GM12878 (cell line): ENCODE data around the gene SPATA16. TPM values are rescaled to one million over a fixed set of nuclear protein-coding genes. Genes with fewer than 3 reads are reported as not detected.

Experiments used
- ATAC-seq: fragments of 200-7000 bp; cut with Tn5 transposase; 3 replicates; pipeline ENCODE4 v1.9.1; 2020; ENCODE audit warnings: mild to moderate bottlenecking, moderate library complexity
- BruUV-seq: library from RNA; stranded (reverse); fragments of 400-500 nt; replicated peaks from 2 replicates; lab custom pipeline; 2021; lab: Mats Ljungman, UMichigan
- CTCF ChIA-PET: fragments of 300-600 bp; sonication (Branson Sonifier 250); formaldehyde crosslinking; extraction: SDS; loops from one replicate; lab custom pipeline; 2021; ENCODE audit warnings: inconsistent platforms; lab: Yijun Ruan, JAX
- POLR2A ChIA-PET: fragments of 350-600 bp; formaldehyde crosslinking; extraction: SDS; loops from one replicate; lab custom pipeline; 2021; ENCODE audit warnings: inconsistent platforms; lab: Charles Lee
- RAD21 ChIA-PET: fragments of 300-600 bp; sonication (Branson Sonifier 250); formaldehyde crosslinking; loops from one replicate; lab custom pipeline; 2023; ENCODE audit warnings: antibody characterized with exemption; ENCODE audit not compliant: unreplicated experiment; lab: Charles Lee
- SMC1A ChIA-PET: fragments of 300-600 bp; sonication (Branson Sonifier 250); formaldehyde crosslinking; loops from one replicate; lab custom pipeline; 2023; ENCODE audit not compliant: unreplicated experiment, uncharacterized antibody; lab: Charles Lee
- DNase-seq: peaks from one replicate; pipeline ENCODE4 v3.0.0-alpha.2; 2011; ENCODE audit warnings: low read depth, low spot score
- FAIRE-seq: peaks from 3 replicates; lab custom pipeline; 2011; peaks lifted over from hg19 to GRCh38; lab: Jason Lieb, UNC
- H2AFZ ChIP-seq: 2 replicates; pipeline ENCODE4 v1.6.0; 2011; ENCODE audit warnings: low read depth, low read length, control low read depth; ENCODE audit not compliant: control insufficient read depth
- H3K27ac ChIP-seq: 2 replicates; pipeline ENCODE4 v1.5.1; 2011; ENCODE audit warnings: control low read depth; ENCODE audit not compliant: control insufficient read depth, insufficient read depth
- H3K27me3 ChIP-seq, 2 experiments: replicated peaks in 1 of 2; 2 replicates each; pipeline versions ENCODE4 v1.6.0 to v1.6.1; 2011; ENCODE audit warnings: low read length in 1 of 2; ENCODE audit not compliant: control insufficient read depth in 2 of 2, insufficient read depth in 2 of 2
- H3K36me3 ChIP-seq, 2 experiments: 2 replicates each; pipeline ENCODE4 v1.5.1; 2011; ENCODE audit warnings: low read length in 1 of 2; ENCODE audit not compliant: control insufficient read depth in 2 of 2, insufficient read depth in 2 of 2
- H3K4me1 ChIP-seq: 2 replicates; pipeline ENCODE4 v1.6.1; 2011; ENCODE audit warnings: mild to moderate bottlenecking, low read length, moderate library complexity, mixed read lengths; ENCODE audit not compliant: control insufficient read depth, insufficient read depth
- H3K4me2 ChIP-seq: 2 replicates; pipeline ENCODE4 v1.6.0; 2011; ENCODE audit warnings: control low read depth; ENCODE audit not compliant: control insufficient read depth, insufficient read depth
- H3K4me3 ChIP-seq: fragments of 200-600 bp; sonication (generic); 2 replicates; pipeline ENCODE4 v1.5.1; 2016
- H3K79me2 ChIP-seq: 2 replicates; pipeline ENCODE4 v1.6.0; 2011; ENCODE audit warnings: low read length; ENCODE audit not compliant: control insufficient read depth, insufficient read depth
- H3K9ac ChIP-seq: 2 replicates; pipeline ENCODE4 v1.8.0; 2011; ENCODE audit warnings: low read length, control low read depth, mixed read lengths; ENCODE audit not compliant: control insufficient read depth, insufficient read depth
- H3K9me3 ChIP-seq: replicated peaks from 3 replicates; pipeline ENCODE4 v1.5.1; 2011; ENCODE audit warnings: mild to moderate bottlenecking, low read length; ENCODE audit not compliant: control insufficient read depth, insufficient read depth
- H4K20me1 ChIP-seq: 2 replicates; pipeline ENCODE4 v1.6.0; 2011; ENCODE audit not compliant: control insufficient read depth, insufficient read depth
- BHLHE40 ChIP-seq, 2 experiments: fragments of 450-650 bp in 1 of 2; IDR thresholded peaks; 2 replicates each; pipeline ENCODE4 v1.6.1; 2011 to 2017; ENCODE audit warnings: low read depth in 2 of 2, borderline replicate concordance in 1 of 2, improper control_type of control experiment in 1 of 2, low read length in 1 of 2, mild to moderate bottlenecking in 1 of 2
- BRCA1 ChIP-seq: IDR thresholded peaks from 2 replicates; pipeline ENCODE4 v1.6.1; 2011; ENCODE audit warnings: low read depth, low read length, improper control_type of control experiment
- CREB1 ChIP-seq: IDR thresholded peaks from 2 replicates; pipeline ENCODE4 v1.6.1; 2012; ENCODE audit warnings: low read depth, mild to moderate bottlenecking, inconsistent platforms
- CREM ChIP-seq: IDR thresholded peaks from 2 replicates; pipeline ENCODE4 v1.6.1; 2014; ENCODE audit warnings: antibody characterized with exemption, low read depth
- DPF2 ChIP-seq: fragments of 450-650 bp; IDR thresholded peaks from 2 replicates; pipeline ENCODE4 v1.6.1; 2017; ENCODE audit warnings: mild to moderate bottlenecking
- EP300 ChIP-seq, 2 experiments: fragments of 150-350 bp in 1 of 2; IDR thresholded peaks; 2 replicates each; pipeline ENCODE4 v1.6.1; 2011 to 2012; ENCODE audit warnings: low read depth in 2 of 2, low read length in 2 of 2, borderline replicate concordance in 1 of 2, improper control_type of control experiment in 1 of 2, inconsistent platforms in 1 of 2; ENCODE audit not compliant: control insufficient read depth in 1 of 2
- NBN ChIP-seq: fragments of 450-650 bp; IDR thresholded peaks from 2 replicates; pipeline ENCODE4 v1.6.1; 2016
- NFXL1 ChIP-seq: fragments of 450-650 bp; IDR thresholded peaks from 2 replicates; pipeline ENCODE4 v1.6.1; 2017; ENCODE audit warnings: antibody characterized with exemption, mild to moderate bottlenecking, borderline replicate concordance
- NRF1 ChIP-seq: conservative IDR thresholded peaks from 2 replicates; pipeline ENCODE4 v1.6.1; 2011; ENCODE audit warnings: mild to moderate bottlenecking, low read depth, low read length, improper control_type of control experiment
- POLR2AphosphoS5 ChIP-seq: IDR thresholded peaks from 2 replicates; pipeline ENCODE4 v1.6.1; 2011; ENCODE audit warnings: mild to moderate bottlenecking, low read length, inconsistent platforms
- SMAD5 ChIP-seq: IDR thresholded peaks from 2 replicates; pipeline ENCODE4 v1.6.1; 2016; ENCODE audit warnings: antibody characterized with exemption, low read depth
- ZNF207 ChIP-seq: fragments of 450-650 bp; IDR thresholded peaks from 2 replicates; pipeline ENCODE4 v1.6.1; 2014; ENCODE audit warnings: antibody characterized with exemption, mild to moderate bottlenecking, borderline replicate concordance
- WGBS: methylation state at CpG from one replicate; pipeline ENCODE4 v1.1.6; 2016; ENCODE audit warnings: low lambda C conversion rate; ENCODE audit not compliant: insufficient replicate concordance, insufficient coverage; ENCODE audit errors: missing lambda C conversion rate; 5-methylcytosine and 5-hydroxymethylcytosine counted together
- in situ Hi-C: fragments of 300-500 bp; cut with MboI; formaldehyde crosslinking; loops from 9 replicates; pipeline ENCODE4 v1.14.3; 2018; ENCODE audit warnings: mixed read lengths
- intact Hi-C: fragments of 100-400 bp; cut with micrococcal nuclease; formaldehyde crosslinking; loops from one replicate; pipeline ENCODE4 v1.14.2; 2022; ENCODE audit not compliant: unreplicated experiment
- polyA plus RNA-seq, 11 experiments: library from polyadenylated mRNA; depleted of rRNA in 4 of 11; unstranded in 6 of 11; stranded (reverse) in 5 of 11; fragments of >200 nt; fragmentation: Nextera tagmentation in 4 of 11; fragmentation: Illumina TruSeq in 1 of 11; extraction: Ambion mirVana in 4 of 11; extraction: Trizol in 1 of 11; gene quantifications; 1 replicate in 1 of 11; 2 replicates in 10 of 11; pipeline versions ENCODE4 v1.2.1 to v1.2.3, GENCODE V29; 2011 to 2016; ENCODE audit warnings: inconsistent platforms in 2 of 11, missing spikeins in 2 of 11, low read depth in 1 of 11
- total RNA-seq, 4 experiments: library from RNA; depleted of rRNA in 3 of 4; stranded (reverse); fragments of >200 nt in 3 of 4; fragmentation: Illumina TruSeq in 1 of 4; extraction: Trizol in 1 of 4; gene quantifications; 2 replicates each; pipeline versions ENCODE4 v1.2.1 to v1.2.3, GENCODE V29; 2013 to 2021
- TF ChIP-seq, protein P1 (sequence below): fragments of 450-650 bp; IDR thresholded peaks from 2 replicates; pipeline ENCODE4 v1.6.1; 2017; ENCODE audit warnings: mild to moderate bottlenecking, moderate library complexity

SPATA16 gene
- total and polyA plus RNA-seq, 10 of the 15 experiments (the other 5 are each of a cell fraction or from before 2014, with no cell fraction given) = 0.04 TPM; not detected in 9

DNA sequence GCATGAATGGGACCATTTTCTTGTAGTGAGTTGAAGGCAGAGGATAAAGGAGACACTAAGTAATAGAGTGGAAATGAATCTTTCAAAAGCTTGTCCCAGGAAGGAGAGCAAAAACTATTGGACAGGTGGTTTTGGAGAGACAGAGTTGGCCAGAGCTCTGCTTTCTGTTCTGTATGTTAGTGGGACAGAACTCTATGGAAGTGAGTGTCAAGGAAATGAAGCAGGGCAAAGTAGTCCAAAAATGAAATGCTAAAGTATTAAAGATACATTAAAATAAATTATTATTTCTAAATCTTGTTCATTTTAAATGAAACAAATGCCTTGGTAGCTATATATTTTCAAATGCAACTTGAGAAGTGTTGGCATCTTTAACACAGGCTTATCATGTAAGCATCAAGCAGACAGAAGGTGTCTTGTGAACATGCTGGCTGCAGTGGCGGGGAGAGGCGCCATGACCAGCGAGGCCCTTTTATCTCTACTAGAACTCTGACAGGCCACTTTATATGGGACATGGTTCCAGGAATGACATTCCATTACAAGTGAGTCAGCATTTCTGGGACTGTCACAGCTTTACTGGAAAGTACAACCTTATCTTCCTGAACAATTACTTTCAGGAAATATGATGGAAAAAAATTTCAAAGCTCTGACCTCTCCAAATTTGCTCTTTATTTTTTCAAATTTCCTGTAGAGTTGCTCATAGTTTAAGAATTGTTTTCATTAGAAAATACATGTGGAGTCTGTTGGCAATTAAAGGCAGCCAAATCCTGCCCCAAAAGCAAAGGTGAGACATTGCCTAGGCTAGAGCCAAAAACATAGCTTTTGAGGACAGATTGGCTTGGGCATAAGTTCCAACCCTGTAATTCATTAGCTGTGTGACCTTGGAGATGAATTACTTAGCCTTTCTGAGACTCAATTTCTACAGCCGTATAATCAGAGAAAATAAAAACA, 284.0 kb downstream of the SPATA16 start:
- RAD21 ChIA-PET = interaction anchor here (0.7 kb wide), 1 partner anchor 1347 kb away, joined by 3 read pairs; no protein-coding TSS in a partner anchor
- H3K79me2 ChIP-seq = no peaks in the 10 kb centered on the region
- H3K27me3 ChIP-seq = peaks cover 2 to 3% of the 10 kb centered on the region in 2 experiments; a peak in 3 of 4 replicates
- 56% methylated on average over 4 of the region's 4 CpGs for whole genome bisulfite sequencing
- no peak overlapping the region for H3K4me2 ChIP-seq
- ATAC-seq = no peak
- no peak overlapping the region for H3K4me3 ChIP-seq
- no peaks in the 10 kb centered on the region for H3K36me3 ChIP-seq
- no peaks in the 10 kb centered on the region for H4K20me1 ChIP-seq
- TF ChIP-seq ZNF207 (no peak), EP300 (IDR thresholded peaks at IDR 0.05; ENCODE audit: borderline replicate concordance in 1 of 2, control insufficient read depth in 1 of 2, low read depth in 2 of 2, low read length in 2 of 2) (no peak), CREM (no peak), NFXL1 (no peak), NBN (no peak), SMAD5 (no peak), CREB1 (no peak), DPF2 (no peak), BRCA1 (no peak), BHLHE40 (IDR thresholded peaks at IDR 0.05; ENCODE audit: borderline replicate concordance in 1 of 2, low read depth in 2 of 2, low read length in 1 of 2) (no peak), NRF1 (no peak), POLR2AphosphoS5 (no peak)
- TF ChIP-seq, protein P1, sequence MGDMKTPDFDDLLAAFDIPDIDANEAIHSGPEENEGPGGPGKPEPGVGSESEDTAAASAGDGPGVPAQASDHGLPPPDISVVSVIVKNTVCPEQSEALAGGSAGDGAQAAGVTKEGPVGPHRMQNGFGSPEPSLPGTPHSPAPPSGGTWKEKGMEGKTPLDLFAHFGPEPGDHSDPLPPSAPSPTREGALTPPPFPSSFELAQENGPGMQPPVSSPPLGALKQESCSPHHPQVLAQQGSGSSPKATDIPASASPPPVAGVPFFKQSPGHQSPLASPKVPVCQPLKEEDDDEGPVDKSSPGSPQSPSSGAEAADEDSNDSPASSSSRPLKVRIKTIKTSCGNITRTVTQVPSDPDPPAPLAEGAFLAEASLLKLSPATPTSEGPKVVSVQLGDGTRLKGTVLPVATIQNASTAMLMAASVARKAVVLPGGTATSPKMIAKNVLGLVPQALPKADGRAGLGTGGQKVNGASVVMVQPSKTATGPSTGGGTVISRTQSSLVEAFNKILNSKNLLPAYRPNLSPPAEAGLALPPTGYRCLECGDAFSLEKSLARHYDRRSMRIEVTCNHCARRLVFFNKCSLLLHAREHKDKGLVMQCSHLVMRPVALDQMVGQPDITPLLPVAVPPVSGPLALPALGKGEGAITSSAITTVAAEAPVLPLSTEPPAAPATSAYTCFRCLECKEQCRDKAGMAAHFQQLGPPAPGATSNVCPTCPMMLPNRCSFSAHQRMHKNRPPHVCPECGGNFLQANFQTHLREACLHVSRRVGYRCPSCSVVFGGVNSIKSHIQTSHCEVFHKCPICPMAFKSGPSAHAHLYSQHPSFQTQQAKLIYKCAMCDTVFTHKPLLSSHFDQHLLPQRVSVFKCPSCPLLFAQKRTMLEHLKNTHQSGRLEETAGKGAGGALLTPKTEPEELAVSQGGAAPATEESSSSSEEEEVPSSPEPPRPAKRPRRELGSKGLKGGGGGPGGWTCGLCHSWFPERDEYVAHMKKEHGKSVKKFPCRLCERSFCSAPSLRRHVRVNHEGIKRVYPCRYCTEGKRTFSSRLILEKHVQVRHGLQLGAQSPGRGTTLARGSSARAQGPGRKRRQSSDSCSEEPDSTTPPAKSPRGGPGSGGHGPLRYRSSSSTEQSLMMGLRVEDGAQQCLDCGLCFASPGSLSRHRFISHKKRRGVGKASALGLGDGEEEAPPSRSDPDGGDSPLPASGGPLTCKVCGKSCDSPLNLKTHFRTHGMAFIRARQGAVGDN = no peak
- no TSS peak for BruUV-seq
- no peaks in the 10 kb centered on the region for H3K4me1 ChIP-seq
- SMC1A ChIA-PET = interaction anchor here (0.7 to 1.3 kb wide), 2 partner anchors 8 to 12 kb away, joined by 3 read pairs; no protein-coding TSS in a partner anchor
- no peak for FAIRE-seq
- no peak overlapping the region for H3K9ac ChIP-seq
- H3K27ac ChIP-seq = no peak overlapping the region
- intact Hi-C loops (no loop called here), in situ Hi-C loops (no loop called here)
- DNase-seq = no peak
- H2AFZ ChIP-seq = no peak overlapping the region
- POLR2A ChIA-PET = no interaction called here
- CTCF ChIA-PET = interaction anchor here (0.6 to 0.9 kb wide), 3 partner anchors 22 to 406 kb away, joined by 3 read pairs; no protein-coding TSS in a partner anchor
- no peaks in the 10 kb centered on the region for H3K9me3 ChIP-seq
